UCSD-AML1 (cell line): ENCODE data around the gene GALNT2.

Source experiments
- DNase-seq: peaks from one replicate; lab custom pipeline; 2025; ENCODE audit not compliant: unreplicated experiment; lab: John Stamatoyannopoulos, UW

The GALNT2 gene

DNA sequence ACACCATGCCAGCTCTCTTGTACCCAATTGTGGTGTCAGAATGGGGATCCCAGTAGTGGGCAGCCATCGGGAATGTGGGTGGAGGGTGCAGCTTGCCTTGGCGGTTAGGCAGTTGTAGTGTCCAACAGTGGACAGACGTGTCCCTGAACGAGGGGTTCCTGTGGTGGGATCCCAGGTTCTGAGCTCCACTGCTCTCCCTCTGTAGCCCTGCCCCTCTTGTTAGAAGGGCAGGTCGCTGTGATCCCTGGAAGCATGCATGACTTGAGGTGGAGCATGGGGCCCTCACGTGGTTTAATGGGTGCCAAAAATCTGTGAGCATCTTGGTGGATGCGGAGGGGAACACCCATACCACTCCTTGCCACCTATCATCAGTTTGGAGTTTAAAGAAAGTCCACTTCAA, 4.3 kb downstream of the GALNT2 start:
- DNase-seq: no peak

DNA sequence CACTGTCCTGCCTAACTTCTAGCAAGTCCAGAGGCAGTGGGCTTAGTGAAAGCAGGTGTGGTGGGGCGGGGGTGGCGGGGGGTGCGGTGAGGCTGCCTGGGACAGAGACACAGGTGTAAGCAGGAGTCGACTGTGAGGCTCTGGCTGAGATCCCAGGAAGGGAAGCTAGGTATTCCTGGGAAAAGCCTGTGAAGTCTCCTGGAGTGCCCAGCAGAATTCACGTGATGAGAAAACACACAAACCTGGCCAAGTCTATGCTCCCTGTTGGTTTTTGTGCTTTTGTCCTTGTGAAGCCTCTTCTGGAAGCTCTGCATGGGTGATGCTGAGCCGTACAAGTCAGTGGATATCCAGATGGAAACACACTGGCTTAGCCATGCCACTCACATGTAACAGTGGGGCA, 5.3 kb downstream of the GALNT2 start:
- no peak for DNase-seq

DNA sequence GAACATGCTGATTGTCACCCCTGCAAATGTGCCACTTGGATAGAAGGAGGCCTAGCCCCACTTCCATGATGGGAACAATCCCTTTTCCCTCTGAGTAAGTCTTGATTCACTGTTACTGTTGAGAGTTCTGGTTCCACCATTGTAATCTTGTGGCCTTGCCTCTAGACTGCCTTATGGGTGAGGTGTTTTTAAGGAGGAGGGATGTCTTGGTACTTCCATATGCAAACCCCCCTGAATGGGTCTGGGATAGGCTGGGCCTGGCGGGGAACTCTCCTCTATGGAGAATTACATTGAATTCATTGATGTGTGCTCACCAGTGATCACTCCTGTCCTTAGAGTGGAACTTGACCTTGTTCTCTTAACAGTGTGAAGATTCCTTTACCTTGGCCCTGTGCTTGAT, 5.8 kb downstream of the GALNT2 start:
- no peak for DNase-seq

DNA sequence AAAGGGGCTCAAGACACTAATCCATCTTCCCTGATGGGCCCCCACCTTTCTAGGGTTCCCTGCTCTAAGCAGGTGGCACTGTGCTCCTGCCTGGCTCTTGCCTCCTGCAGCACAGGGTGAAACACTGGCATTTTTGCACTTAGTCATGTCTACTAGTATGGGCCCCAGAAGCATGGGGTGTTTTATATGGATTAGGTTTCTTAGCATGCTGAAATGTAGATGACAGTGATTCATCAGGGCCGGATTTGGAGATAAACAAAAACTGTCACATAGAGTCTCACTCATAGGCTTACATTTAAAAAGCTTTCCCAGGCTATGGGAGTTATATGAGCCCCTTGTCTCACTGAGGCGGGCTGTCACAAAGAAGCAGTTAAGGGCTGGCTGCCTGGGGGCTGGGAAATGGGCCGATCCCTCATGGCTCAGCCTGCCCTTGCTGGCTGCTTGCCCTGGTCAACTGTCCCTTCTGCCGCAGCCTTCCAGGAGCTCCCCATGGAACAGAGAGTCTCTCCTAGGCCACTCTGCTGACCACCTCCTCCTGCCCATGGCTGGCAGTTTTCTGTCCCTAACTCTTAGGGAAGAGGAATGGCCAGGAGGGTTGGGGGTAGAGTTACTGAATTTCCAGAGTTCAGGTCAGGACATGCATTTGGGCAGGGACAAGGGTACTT, 6.5 kb downstream of the GALNT2 start:
- no peak for DNase-seq

DNA sequence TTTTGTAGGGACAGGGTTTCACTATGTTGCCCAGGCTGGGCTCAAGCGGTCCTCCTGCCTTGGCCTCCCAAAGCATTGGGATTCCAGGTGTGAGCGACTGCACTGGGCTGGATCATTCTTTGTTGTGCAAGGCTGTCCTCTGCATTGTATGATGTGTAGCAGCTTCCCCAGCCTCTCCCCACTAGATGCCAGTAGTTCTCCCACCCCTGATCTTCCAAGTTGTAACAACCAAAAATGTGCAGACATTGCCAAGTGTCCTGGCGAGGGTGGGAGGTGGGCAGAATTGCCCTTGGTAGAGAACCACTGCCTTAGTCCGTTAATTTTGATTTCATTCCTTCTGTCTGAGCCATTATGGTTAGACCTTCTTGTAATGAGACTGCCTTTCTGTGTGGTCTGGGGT, 7.2 kb downstream of the GALNT2 start:
- no peak for DNase-seq

DNA sequence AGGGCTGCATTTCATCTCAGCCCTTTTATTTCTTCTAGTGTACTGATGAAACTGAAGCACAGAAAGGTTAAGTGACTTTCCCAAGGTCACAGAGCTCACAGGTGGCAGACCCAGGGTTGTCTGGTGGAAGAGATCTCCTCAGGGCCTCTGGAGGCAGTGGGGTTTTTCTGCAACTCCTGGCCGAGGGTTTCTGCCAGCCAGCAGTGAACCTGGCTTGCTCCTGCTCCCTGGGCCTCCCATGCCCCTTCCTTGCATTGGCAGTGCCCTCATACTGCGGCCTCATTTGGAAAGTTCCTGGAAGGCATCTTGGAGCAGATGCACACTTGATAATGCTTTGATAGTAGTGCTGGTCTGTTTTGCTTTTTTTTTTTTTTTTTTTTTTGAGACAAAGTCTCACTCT, 7.7 kb downstream of the GALNT2 start:
- DNase-seq: no peak

DNA sequence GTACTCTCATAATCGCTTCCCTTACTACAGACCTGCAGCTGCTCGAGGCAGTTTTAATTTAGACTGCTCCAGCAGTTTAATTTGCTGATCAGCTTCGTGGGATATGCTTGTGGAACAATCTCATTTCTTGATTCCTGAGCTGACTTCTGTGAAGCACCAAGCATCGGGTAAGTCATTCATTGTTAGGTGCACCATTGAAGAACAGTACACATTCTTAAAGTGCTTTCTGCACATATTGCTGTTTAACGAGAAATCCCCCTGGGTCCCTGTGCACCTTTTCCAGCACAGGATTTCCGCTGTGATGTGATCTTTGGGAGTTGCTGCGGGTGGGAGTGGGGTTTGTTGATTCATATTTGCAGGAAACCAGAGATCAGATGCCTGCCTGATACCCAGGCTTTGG, 9.1 kb downstream of the GALNT2 start:
- DNase-seq: no peak

DNA sequence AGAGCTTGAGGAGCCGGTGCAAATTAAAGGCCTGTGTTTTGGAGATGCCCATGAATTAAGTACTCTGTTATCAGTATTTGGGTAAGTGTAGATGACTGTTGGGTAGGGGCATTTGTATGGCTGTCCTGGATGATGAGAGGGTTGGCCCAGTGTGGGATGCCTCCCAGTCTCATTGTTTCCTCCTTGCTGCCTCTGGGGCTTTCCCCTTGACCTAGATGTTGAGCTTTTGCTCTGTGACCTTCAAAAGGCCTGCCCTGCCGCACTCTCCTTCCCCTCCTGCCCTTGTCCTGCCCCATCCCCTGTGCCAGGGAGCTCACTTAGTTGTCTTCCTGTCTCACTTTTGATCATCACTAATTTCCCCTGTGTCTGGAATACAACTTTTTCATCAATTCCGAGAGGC, 10.0 kb downstream of the GALNT2 start:
- no peak for DNase-seq

DNA sequence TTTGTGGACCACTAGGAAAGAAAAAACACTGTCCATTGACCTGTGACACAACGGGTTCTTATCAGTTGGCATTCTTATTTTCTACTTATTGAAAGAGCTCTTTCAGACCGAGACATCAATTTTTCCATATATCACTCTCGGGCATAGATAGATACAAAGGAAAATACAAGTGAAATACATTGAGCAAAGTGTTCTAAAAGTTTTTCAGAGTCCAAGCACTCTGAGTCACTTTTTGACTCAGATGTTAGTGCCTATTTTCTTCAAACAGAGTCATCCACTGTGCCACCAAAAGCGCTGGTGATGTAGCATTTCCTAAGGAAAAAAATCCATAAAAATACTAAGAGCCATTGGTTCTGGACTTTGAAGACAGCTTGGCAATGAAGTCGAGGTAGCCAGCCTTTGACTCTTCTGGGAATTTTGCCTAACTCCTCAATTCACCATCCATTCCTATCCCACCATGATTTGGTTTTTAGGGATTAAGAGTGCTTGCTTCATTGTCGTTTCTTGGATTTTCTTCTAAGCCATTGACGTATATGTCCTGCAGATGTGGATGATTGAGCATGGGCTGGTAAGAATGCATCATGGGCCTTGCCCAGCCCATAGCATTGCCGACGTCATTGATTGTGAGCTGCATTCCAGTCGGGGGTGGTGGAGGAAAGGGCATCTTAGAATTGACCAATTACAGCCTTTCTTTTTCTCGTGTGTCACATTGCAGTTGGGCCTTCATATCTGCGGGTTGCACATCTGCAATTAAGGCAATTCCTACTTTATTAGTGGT, 10.6 kb downstream of the GALNT2 start:
- no peak for DNase-seq

DNA sequence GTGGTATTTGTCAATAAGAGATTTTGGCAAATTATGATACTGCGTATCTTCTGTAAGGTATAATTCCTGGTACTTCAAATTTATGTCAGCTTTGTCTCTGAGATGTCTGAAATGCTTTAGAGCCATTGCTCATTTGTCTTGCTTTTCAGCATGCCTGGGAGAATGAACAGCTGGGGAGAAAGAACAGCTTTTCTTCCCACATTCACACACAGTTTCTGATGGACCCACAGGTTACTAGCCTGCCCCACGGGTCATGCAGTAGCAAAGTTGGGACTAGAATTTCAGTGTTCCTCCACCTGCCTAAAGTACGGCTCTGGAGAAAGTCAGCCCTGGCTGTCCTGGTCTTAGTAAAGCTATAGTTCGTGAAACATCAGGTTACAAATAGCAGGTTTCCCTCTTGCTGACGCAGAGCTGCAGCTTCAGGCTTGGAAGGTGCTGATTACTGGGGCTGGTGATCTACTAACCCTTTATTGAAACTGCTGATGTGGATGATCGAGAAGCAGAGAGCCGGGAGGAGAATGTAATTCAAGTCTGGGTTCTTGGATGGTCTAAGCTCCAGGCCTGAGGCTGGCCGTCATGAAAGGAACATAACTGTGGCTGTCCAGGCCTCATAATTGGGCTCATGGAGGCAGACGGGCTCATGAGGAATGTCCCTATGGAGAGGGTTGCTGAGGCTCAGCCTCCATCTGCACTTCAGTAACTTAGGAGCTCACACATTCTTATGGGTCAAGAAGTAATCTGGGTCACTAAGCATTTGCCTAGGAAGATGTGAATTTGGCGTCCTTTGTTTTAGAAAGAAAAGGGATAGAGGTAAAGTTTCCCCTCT, 12.4 kb downstream of the GALNT2 start:
- no peak for DNase-seq

DNA sequence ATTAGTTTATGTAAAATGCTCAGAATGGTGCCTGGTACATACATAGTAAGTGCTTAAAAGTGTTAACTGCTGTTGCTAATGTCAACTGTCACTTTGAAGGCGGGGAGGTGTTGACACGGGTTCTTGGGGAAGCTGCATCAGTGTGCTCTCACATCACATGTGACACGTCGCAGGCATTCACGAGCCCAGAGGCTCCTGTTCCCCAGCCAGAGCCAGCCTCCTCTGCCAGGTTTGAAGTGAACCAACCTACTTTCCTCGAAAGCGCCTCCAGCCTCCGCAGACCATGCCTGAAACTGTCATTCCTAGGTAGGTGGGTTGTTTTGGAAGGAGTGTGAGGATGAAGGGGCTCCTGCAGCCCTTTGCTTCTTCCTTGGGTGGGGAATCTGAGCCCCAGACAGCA, 13.8 kb downstream of the GALNT2 start:
- DNase-seq: no peak

DNA sequence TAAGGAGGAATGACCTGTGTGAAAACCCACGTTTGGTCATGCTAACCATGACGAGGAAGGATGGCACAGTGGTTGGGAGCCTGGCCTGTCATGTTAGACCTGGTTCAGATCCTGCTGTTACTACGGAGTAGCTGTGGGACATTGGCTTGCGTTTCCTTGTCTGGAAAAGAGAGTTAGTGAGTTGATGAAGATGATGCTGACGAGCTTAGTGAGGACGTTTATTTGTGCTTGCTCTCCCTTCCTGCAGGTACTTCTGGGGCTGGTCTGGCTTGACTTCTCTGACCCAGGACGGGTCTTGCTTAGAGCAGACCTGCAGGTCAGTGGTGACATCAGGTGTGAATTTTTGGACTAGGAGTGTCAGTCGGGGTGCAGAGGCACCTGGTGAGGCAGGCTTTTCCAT, 14.7 kb downstream of the GALNT2 start:
- no peak for DNase-seq

DNA sequence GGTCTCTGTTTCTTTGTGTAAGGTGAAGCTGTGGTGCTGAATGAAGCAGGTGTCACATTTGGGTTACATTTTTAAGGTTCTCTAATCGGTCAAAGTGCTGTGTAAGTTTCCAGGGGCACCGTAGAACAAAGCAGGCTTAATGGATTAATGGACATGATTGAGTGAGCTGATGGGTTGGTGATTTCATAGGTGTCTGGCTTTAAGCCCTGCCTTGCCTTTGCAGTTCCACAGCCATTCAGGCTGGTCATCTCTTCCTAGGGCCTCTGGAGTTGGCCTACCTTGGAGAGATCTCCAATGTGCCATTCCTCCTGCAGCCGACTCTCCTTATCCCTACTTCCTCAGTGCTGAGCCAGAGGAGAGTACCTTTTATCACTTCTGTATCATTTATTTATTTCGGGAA, 15.2 kb downstream of the GALNT2 start:
- no peak for DNase-seq

DNA sequence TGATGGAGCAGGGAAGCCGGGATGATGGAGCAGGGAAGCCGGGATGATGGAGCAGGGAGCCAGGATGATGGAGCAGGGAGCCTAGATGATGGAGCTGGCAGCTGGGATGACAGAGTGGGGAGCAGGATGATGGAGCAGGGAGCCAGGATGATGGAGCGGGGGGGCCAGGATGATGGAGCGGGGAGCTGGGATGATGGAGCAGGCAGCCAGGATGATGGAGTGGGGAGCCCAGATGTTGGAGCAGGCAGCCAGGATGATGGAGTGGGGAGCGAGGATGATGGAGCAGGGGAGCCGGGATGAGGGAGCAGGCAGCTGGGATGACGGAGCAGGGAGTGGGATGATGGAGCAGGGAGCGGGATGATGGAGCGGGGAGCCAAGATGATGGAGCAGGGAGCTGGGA, 16.0 kb downstream of the GALNT2 start:
- no peak for DNase-seq

DNA sequence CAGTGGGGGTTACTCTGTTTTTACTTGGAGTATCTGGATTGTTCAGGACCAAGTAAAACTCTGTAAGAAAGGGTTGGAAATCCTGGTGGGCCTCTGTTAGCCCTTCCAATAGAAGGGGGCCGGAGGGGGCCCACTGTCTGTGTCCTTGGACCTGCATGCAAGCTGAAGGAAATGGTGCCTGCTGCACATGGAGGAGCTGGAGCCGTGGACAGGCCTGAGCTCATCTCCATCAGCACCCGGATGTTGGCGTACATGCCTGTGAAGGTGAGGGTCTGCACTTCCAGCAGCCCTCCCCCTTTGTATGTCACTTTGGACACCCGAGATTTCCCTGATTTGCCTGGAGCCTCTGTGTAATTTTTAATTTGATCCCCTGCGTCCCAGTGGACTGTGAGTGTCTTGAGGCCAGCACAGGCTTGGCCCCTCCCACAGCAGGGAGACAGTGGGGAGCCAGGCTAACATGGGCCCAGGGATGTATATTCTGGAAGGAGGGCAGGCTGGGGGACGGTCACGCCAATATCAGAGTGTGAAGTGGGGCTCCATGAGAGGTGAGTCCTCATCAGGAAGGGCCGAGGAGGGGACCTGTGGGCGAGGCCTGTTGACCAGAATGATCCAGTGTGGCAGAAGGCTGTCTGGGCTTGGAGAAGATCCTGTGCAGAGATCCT, 16.8 kb downstream of the GALNT2 start:
- DNase-seq: no peak

DNA sequence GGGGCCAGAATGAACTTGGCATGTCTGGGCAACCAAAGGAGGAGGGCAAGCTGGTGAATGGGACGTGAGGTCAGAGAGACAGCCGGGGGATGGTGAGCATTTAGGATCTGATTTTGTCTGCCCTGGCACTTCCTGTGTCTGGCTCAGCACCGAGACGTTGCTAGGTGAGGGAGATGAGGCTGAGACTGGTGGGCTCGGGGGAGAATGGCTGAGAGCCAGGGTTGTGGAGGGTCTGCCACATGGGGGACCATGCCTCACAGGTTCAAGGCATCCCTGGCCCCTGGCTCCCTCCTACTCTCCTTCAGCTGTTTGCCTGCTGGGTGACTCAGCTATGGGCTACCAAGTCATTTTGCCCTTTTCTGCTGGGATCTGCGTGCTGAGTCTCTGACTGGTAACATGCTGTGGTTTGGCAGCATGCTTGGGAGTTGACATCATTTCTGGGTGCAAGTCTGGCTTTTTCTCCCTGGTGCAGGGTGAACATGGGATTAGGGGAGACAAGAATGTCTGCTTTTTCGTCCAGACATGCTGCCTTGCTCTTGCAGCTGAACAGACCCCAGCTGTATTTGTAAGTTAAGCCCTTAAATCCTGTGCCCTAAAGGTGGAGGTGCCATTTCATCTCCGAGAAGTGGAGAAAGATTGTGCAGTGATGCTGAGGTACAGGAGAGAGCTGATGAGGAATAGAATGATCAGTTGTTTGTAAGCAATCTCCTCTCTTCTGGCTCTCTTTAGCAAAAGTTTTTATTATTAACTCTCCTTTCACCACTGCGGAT, 17.6 kb downstream of the GALNT2 start:
- DNase-seq: no peak

DNA sequence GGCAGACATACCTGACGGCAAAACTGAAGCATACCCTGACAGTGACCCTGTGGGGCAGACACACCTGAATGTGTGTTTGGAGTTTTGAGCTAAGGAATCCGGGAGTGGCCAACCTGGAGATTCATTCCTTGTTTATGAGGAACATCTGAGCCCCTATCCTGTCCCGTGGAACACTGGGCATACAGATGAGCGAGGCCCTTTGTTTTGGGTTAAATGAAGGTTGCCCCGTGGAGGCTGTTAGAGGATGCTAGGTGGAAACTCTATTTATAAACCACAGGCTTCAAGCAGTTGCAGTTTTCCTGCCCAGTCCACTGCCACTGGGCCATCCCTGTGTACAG, 18.1 kb downstream of the GALNT2 start:
- DNase-seq: no peak

DNA sequence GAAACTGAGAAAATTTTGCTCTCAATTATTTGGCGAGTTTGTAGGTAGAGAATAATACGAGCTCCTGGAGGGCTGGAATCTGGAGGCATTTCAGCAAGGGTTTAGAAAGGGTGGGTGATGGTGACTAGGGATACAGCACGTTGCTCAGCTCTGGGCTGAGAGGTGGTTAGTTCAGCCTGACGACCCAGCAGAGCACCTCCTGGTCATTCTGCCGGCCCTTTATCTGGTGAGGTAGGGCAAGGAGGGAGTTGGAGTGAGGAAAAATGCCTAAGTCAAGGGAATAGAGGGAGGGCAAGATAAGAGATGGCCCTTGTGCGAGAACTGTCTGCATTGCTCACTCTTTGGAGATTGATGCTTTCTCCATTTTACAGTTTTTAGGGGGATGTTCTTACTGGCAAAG, 19.1 kb downstream of the GALNT2 start:
- DNase-seq: no peak

DNA sequence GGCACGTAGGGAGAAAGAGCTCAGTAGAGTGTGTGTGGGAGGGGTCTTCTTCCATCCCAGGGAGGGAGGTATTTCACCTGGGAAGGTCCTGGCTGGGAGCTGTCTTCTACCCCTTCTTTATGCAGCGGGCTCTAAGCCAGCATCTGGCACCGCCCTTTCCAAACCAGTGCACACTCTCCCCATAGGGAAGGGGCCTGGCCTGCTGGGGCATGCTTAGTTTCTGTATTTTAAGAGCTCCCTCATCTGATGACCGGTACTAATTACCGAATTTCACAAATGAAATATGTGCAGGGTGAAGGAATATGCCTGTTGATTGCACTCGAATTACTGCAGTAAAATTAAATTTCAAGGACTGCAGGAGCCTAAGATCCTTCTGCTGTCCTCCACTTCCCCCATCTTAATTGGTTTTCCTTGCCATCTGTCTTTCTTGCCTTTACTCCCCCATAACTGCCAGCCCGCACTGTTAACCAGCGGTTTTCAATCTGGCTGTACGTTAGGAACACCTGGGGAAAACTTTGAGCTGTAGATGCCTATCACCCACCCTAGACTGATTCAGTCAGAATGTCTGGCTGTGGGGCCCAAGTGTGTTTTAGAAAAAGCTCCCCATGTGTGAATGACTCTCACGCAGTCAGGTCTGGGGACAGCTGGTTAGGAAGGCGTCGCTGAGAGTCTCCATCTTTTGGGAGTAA, 20.1 kb downstream of the GALNT2 start:
- DNase-seq: no peak

DNA sequence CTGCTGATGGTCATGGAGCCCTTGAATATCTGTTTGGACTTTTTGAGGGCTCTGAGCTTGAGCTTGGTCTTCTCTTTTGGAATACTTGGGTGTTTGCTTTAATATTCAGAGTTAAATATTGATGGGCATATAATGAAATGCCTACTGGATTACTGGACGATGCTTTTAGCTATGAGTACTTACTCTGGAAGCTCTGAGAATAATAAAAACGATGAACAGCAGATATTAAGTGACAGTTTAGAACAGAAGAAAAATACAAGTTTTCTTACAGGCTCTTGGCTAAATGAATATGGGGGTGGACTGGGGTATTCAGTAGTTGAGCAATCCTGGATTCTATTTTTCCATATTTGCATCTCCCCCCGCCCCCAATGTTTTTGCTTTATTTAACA, 20.7 kb downstream of the GALNT2 start:
- no peak for DNase-seq
